ENCODE measurements around the gene ANKRD65.
"Not testable (repeated sequence)": the region's sequence is repeated elsewhere in the genome, so short reads cannot be mapped to it uniquely, and the experiment has no call there.

DNA sequence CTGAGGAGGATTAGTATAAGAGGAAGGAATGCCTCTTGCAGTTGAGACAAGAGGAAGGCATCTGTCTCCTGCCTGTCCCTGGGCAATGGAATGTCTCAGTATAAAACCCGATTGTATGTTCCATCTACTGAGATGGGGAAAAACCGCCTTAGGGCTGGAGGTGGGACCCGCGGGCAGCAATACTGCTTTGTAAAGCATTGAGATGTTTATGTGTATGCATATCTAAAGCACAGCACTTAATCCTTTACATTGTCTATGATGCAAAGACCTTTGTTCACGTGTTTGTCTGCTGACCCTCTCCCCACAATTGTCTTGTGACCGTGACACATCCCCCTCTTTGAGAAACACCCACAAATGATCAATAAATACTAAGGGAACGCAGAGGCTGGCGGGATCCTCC is 10.8 kb downstream of the ANKRD65 start:
- TF ChIP-seq, protein P1, sequence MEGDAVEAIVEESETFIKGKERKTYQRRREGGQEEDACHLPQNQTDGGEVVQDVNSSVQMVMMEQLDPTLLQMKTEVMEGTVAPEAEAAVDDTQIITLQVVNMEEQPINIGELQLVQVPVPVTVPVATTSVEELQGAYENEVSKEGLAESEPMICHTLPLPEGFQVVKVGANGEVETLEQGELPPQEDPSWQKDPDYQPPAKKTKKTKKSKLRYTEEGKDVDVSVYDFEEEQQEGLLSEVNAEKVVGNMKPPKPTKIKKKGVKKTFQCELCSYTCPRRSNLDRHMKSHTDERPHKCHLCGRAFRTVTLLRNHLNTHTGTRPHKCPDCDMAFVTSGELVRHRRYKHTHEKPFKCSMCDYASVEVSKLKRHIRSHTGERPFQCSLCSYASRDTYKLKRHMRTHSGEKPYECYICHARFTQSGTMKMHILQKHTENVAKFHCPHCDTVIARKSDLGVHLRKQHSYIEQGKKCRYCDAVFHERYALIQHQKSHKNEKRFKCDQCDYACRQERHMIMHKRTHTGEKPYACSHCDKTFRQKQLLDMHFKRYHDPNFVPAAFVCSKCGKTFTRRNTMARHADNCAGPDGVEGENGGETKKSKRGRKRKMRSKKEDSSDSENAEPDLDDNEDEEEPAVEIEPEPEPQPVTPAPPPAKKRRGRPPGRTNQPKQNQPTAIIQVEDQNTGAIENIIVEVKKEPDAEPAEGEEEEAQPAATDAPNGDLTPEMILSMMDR (conservative IDR thresholded peaks at IDR 0.05) = not testable (repeated sequence)
- not testable (repeated sequence) for TF ChIP-seq ZFX (IDR thresholded peaks at IDR 0.05)
